ENCODE data around the gene POLN.

GRCh38 chr4:2286904-2287593, 45.1 kb upstream of the POLN start:
- TF ChIP-seq CTCF (conservative IDR thresholded peaks at IDR 0.05; ENCODE audit: low read length): no peak
- TF ChIP-seq EZH2phosphoT487 (IDR thresholded peaks at IDR 0.05; ENCODE audit: borderline replicate concordance, low read depth, low read length): no peak

All from OCI-LY7 (cell line).